ENCODE data around the gene MED13L.
"Not testable (repeated sequence)": the region's sequence is repeated elsewhere in the genome, so short reads cannot be mapped to it uniquely, and the experiment has no call there.

MED13L gene

DNA sequence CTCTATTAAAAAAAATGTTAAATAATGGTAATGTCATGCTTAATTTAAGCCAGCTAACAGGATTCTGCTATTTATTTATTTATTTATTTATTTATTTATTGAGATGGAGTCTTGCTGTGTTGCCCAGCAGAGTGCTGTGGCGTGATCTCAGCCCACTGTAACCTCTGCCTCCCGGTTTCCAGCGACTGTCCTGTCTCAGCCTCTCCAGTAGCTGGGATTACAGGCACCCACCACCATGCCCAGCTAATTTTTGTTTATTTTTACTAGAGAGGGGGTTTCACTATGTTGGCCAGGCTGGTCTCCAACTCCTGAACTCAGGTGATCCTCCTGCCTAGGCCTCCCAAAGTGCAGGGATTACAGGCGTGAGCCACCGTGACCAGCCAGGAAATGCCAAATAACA is 43.3 kb downstream of the MED13L start:
- not testable (repeated sequence) for H3K4me1 ChIP-seq (ENCODE audit: control insufficient read depth, insufficient read depth, low read length)

DNA sequence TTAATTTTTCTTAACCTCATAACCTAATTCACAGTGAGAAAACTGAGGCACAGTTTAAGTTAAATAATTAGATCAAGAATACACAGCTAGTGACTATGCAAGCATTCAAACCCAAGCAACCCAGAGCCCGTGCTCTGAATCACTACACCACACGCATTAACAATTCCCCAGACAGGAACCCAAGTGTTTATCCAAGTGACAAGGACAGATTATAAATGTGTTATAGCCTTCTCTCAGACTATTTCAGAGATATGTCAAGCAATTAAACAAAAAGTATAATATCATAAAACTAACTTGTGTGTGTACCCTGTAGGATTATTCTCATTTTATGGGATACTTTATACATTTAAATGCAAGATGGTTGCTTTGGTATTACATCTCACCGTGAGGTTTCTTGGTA is 43.8 kb downstream of the MED13L start:
- no peaks in the 10 kb centered on the region for H3K36me3 ChIP-seq (ENCODE audit: control insufficient read depth, insufficient read depth, low read length)
- H3K27me3 ChIP-seq (ENCODE audit: control insufficient read depth, insufficient read depth, low read length), result no peaks in the 10 kb centered on the region
- H3K4me1 ChIP-seq (ENCODE audit: control insufficient read depth, insufficient read depth, low read length), result peaks cover 6% of the 10 kb centered on the region
- H3K27ac ChIP-seq (ENCODE audit: low read depth, low read length), result no peak overlapping the region
- H3K4me3 ChIP-seq (ENCODE audit: low read length), result no peak overlapping the region
- H3K9ac ChIP-seq (ENCODE audit: low read length), result no peak overlapping the region

More for the DNA sequence above, 43.3 kb downstream of the MED13L start:
- not testable (repeated sequence) for H3K27ac ChIP-seq (ENCODE audit: low read depth, low read length); H3K27me3 ChIP-seq (ENCODE audit: control insufficient read depth, insufficient read depth, low read length); H3K9ac ChIP-seq (ENCODE audit: low read length); H3K4me3 ChIP-seq (ENCODE audit: low read length); H3K36me3 ChIP-seq (ENCODE audit: control insufficient read depth, insufficient read depth, low read length)

- Histone ChIP-seq H3K36me3 (ENCODE audit: control insufficient read depth, insufficient read depth, low read length) (no peaks in the 10 kb centered on the region), H3K27me3 (ENCODE audit: control insufficient read depth, insufficient read depth, low read length) (no peaks in the 10 kb centered on the region), H3K4me1 (ENCODE audit: control insufficient read depth, insufficient read depth, low read length) (peaks cover 6% of the 10 kb centered on the region), H3K4me3 (ENCODE audit: low read length) (no peak overlapping the region), H3K9ac (ENCODE audit: low read length) (no peak overlapping the region), H3K27ac (ENCODE audit: low read depth, low read length) (no peak overlapping the region)
Observed at GRCh38 chr12:116227811-116228210, 49.7 kb downstream of the MED13L start.

GRCh38 chr12:116226026-116226425 is 51.5 kb downstream of the MED13L start:
- Histone ChIP-seq H3K27ac (ENCODE audit: low read depth, low read length) (no peak overlapping the region), H3K9ac (ENCODE audit: low read length) (no peak overlapping the region), H3K27me3 (ENCODE audit: control insufficient read depth, insufficient read depth, low read length) (no peaks in the 10 kb centered on the region), H3K4me1 (ENCODE audit: control insufficient read depth, insufficient read depth, low read length) (peaks cover 5% of the 10 kb centered on the region), H3K4me3 (ENCODE audit: low read length) (no peak overlapping the region), H3K36me3 (ENCODE audit: control insufficient read depth, insufficient read depth, low read length) (no peaks in the 10 kb centered on the region)

DNA sequence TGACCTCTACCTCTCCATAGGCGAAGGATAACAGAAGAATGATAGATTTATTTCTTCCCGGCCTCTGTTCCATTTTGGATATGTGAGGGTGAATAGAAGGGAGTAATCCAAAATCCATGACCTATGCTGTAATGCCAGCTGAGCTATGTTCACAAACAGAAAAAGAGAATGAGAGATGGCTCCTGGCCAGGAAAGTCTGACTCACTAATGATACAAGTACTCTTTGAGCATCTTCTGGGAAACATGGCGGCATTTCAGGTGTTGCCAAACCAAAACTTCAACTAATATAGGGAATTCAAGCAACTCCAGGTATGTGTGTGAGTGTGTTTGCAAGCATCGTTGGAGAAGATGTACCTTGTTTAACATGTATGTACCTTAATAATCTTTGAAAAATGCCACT is 55.1 kb downstream of the MED13L start:
- no peaks in the 10 kb centered on the region for H3K36me3 ChIP-seq (ENCODE audit: control insufficient read depth, insufficient read depth, low read length)
- H3K27ac ChIP-seq (ENCODE audit: low read depth, low read length), result no peak overlapping the region
- no peak overlapping the region for H3K4me3 ChIP-seq (ENCODE audit: low read length)
- H3K27me3 ChIP-seq (ENCODE audit: control insufficient read depth, insufficient read depth, low read length), result no peaks in the 10 kb centered on the region
- no peak overlapping the region for H3K9ac ChIP-seq (ENCODE audit: low read length)
- peaks cover 4% of the 10 kb centered on the region for H3K4me1 ChIP-seq (ENCODE audit: control insufficient read depth, insufficient read depth, low read length)

DNA sequence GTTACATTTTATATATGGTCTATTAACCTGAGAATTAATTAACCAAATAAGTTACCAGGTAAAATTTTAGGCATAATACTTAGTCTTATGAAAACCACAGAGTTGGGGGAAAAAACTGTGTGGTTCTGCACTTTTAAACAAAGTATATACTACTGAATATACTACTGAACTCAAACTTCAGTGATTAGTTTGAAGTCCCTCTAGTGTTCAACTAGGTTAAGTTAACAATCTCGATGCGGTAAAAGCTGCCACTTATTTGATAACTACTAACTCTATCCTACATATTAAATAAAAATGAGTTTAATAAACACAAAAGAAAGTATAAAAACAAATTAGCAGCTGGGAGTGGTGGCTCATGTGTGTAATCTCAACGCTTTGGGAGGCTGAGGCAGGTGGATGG is 56.7 kb downstream of the MED13L start:
- Histone ChIP-seq H3K9ac (ENCODE audit: low read length) (no peak overlapping the region), H3K27me3 (ENCODE audit: control insufficient read depth, insufficient read depth, low read length) (no peaks in the 10 kb centered on the region), H3K27ac (ENCODE audit: low read depth, low read length) (no peak overlapping the region), H3K4me1 (ENCODE audit: control insufficient read depth, insufficient read depth, low read length) (peaks cover 4% of the 10 kb centered on the region), H3K36me3 (ENCODE audit: control insufficient read depth, insufficient read depth, low read length) (no peaks in the 10 kb centered on the region), H3K4me3 (ENCODE audit: low read length) (no peak overlapping the region)

GRCh38 chr12:116217045-116217735 is 60.3 kb downstream of the MED13L start:
- Histone ChIP-seq H3K36me3 (ENCODE audit: control insufficient read depth, insufficient read depth, low read length) (no peaks in the 10 kb centered on the region), H3K9ac (ENCODE audit: low read length) (no peak overlapping the region), H3K27me3 (ENCODE audit: control insufficient read depth, insufficient read depth, low read length) (no peaks in the 10 kb centered on the region), H3K4me3 (ENCODE audit: low read length) (no peak overlapping the region), H3K27ac (ENCODE audit: low read depth, low read length) (no peak overlapping the region), H3K4me1 (ENCODE audit: control insufficient read depth, insufficient read depth, low read length) (peaks cover under 1% of the 10 kb centered on the region)

GRCh38 chr12:116216022-116216756 is 61.3 kb downstream of the MED13L start:
- H3K36me3 ChIP-seq (ENCODE audit: control insufficient read depth, insufficient read depth, low read length), result no peaks in the 10 kb centered on the region
- no peak overlapping the region for H3K4me3 ChIP-seq (ENCODE audit: low read length)
- no peak overlapping the region for H3K27ac ChIP-seq (ENCODE audit: low read depth, low read length)
- H3K9ac ChIP-seq (ENCODE audit: low read length), result no peak overlapping the region
- H3K4me1 ChIP-seq (ENCODE audit: control insufficient read depth, insufficient read depth, low read length), result no peaks in the 10 kb centered on the region
- H3K27me3 ChIP-seq (ENCODE audit: control insufficient read depth, insufficient read depth, low read length), result no peaks in the 10 kb centered on the region

GRCh38 chr12:116215023-116215422 is 62.5 kb downstream of the MED13L start:
- no peak overlapping the region for H3K27ac ChIP-seq (ENCODE audit: low read depth, low read length)
- H3K4me1 ChIP-seq (ENCODE audit: control insufficient read depth, insufficient read depth, low read length), result no peaks in the 10 kb centered on the region
- H3K9ac ChIP-seq (ENCODE audit: low read length), result no peak overlapping the region
- H3K36me3 ChIP-seq (ENCODE audit: control insufficient read depth, insufficient read depth, low read length), result no peaks in the 10 kb centered on the region
- no peaks in the 10 kb centered on the region for H3K27me3 ChIP-seq (ENCODE audit: control insufficient read depth, insufficient read depth, low read length)
- no peak overlapping the region for H3K4me3 ChIP-seq (ENCODE audit: low read length)

GRCh38 chr12:116213885-116214527 is 63.5 kb downstream of the MED13L start:
- no peak overlapping the region for H3K4me3 ChIP-seq (ENCODE audit: low read length)
- no peaks in the 10 kb centered on the region for H3K27me3 ChIP-seq (ENCODE audit: control insufficient read depth, insufficient read depth, low read length)
- H3K27ac ChIP-seq (ENCODE audit: low read depth, low read length), result no peak overlapping the region
- H3K4me1 ChIP-seq (ENCODE audit: control insufficient read depth, insufficient read depth, low read length), result peaks cover 3% of the 10 kb centered on the region
- no peak overlapping the region for H3K9ac ChIP-seq (ENCODE audit: low read length)
- no peaks in the 10 kb centered on the region for H3K36me3 ChIP-seq (ENCODE audit: control insufficient read depth, insufficient read depth, low read length)

GRCh38 chr12:116213014-116213413 is 64.5 kb downstream of the MED13L start:
- H3K4me1 ChIP-seq (ENCODE audit: control insufficient read depth, insufficient read depth, low read length), result peaks cover 3% of the 10 kb centered on the region

DNA sequence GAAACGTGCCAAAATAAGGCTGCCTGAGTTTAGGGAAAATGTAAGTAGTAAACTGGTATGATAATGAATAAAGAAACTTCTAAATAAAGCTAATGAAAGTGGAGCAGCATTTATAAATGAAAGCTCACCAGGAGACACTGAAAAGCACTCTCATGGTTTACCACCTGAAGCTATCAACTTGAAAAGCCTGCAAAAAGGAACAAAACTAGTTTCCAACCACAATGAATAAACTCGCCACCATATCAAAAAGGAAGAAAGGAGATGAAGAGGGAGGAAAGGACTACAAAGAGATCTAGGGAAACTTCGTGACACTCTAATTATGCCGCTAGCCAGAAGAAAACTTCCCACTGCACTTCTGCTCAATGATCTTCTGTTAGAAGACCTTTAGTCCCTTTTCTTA is 66.7 kb downstream of the MED13L start:
- no peak overlapping the region for H3K9ac ChIP-seq (ENCODE audit: low read length)
- no peak overlapping the region for H3K4me3 ChIP-seq (ENCODE audit: low read length)
- no peaks in the 10 kb centered on the region for H3K36me3 ChIP-seq (ENCODE audit: control insufficient read depth, insufficient read depth, low read length)
- H3K27ac ChIP-seq (ENCODE audit: low read depth, low read length), result no peak overlapping the region
- H3K27me3 ChIP-seq (ENCODE audit: control insufficient read depth, insufficient read depth, low read length), result no peaks in the 10 kb centered on the region
- H3K4me1 ChIP-seq (ENCODE audit: control insufficient read depth, insufficient read depth, low read length), result peaks cover 3% of the 10 kb centered on the region

More at GRCh38 chr12:116213014-116213413, 64.5 kb downstream of the MED13L start:
- H3K27ac ChIP-seq (ENCODE audit: low read depth, low read length), result no peak overlapping the region
- H3K9ac ChIP-seq (ENCODE audit: low read length), result no peak overlapping the region
- H3K36me3 ChIP-seq (ENCODE audit: control insufficient read depth, insufficient read depth, low read length), result no peaks in the 10 kb centered on the region
- H3K4me3 ChIP-seq (ENCODE audit: low read length), result no peak overlapping the region
- no peaks in the 10 kb centered on the region for H3K27me3 ChIP-seq (ENCODE audit: control insufficient read depth, insufficient read depth, low read length)
